Mucosa of rectum (tissue), 2 donors: ENCODE results near the gene IQGAP3.
"Not testable (repeated sequence)": the region's sequence is repeated elsewhere in the genome, so short reads cannot be mapped to it uniquely, and the experiment has no call there.

Experiments used
- H3K27ac ChIP-seq, 2 donors: one replicate each; pipeline ENCODE4 v1.7.0; 2013; ENCODE audit warnings: inconsistent platforms in 2 of 2, low read depth in 2 of 2, low read length in 2 of 2
- H3K27me3 ChIP-seq, 2 donors: one replicate each; pipeline ENCODE4 v1.7.0; 2013; ENCODE audit warnings: low read length in 2 of 2; ENCODE audit not compliant: control insufficient read depth in 2 of 2, insufficient read depth in 2 of 2
- H3K36me3 ChIP-seq, 2 donors: one replicate each; pipeline ENCODE4 v1.7.0; 2013; ENCODE audit warnings: low read length in 2 of 2; ENCODE audit not compliant: control insufficient read depth in 2 of 2, insufficient read depth in 2 of 2
- H3K4me1 ChIP-seq, 2 donors: one replicate each; pipeline ENCODE4 v1.7.0; 2013; ENCODE audit warnings: low read length in 2 of 2, mild to moderate bottlenecking in 1 of 2; ENCODE audit not compliant: control insufficient read depth in 2 of 2, insufficient read depth in 2 of 2
- H3K4me3 ChIP-seq, 2 donors: one replicate each; pipeline ENCODE4 v1.7.0; 2013; ENCODE audit warnings: low read length in 2 of 2
- H3K9ac ChIP-seq, 2 donors: one replicate each; pipeline ENCODE4 v1.7.0; 2013; ENCODE audit warnings: low read length in 2 of 2, low read depth in 1 of 2, mild to moderate bottlenecking in 1 of 2
- H3K9me3 ChIP-seq, 2 donors: one replicate each; pipeline ENCODE4 v1.7.0; 2013; ENCODE audit warnings: low read length in 2 of 2; ENCODE audit not compliant: control insufficient read depth in 2 of 2
- donor health status: healthy.
- donor health status: Normal muscosa, but diverticular disease.

Gene IQGAP3

GRCh38 chr1:156555715-156556114 lies 16.6 kb downstream of the IQGAP3 start:
- H3K9me3 ChIP-seq: no peaks in the 10 kb centered on the region
- no peaks in the 10 kb centered on the region for H3K27me3 ChIP-seq
- H3K27ac ChIP-seq: no peak overlapping the region
- no peak overlapping the region for H3K4me3 ChIP-seq
- H3K9ac ChIP-seq: no peak overlapping the region
- peaks cover 0 to 3% of the 10 kb centered on the region in 2 donors for H3K36me3 ChIP-seq
- no peaks in the 10 kb centered on the region for H3K4me1 ChIP-seq

- Histone ChIP-seq H3K4me1 (no peaks in the 10 kb centered on the region), H3K4me3 (no peak overlapping the region), H3K9ac (no peak overlapping the region), H3K36me3 (peaks cover 0 to 3% of the 10 kb centered on the region in 2 donors), H3K27ac (no peak overlapping the region), H3K27me3 (no peaks in the 10 kb centered on the region), H3K9me3 (no peaks in the 10 kb centered on the region)
These were observed 17.4 kb downstream of the IQGAP3 start for GRCh38 chr1:156554971-156555370.

- Histone ChIP-seq H3K27me3 (no peaks in the 10 kb centered on the region), H3K9ac (no peak overlapping the region), H3K4me3 (no peak overlapping the region), H3K4me1 (no peaks in the 10 kb centered on the region), H3K27ac (no peak overlapping the region), H3K9me3 (no peaks in the 10 kb centered on the region), H3K36me3 (peaks cover 0 to 3% of the 10 kb centered on the region in 2 donors)
These were observed 18.4 kb downstream of the IQGAP3 start for GRCh38 chr1:156553860-156554485.

- H3K27me3 ChIP-seq, H3K4me1 ChIP-seq, H3K9me3 ChIP-seq, H3K27ac ChIP-seq, H3K4me3 ChIP-seq, H3K9ac ChIP-seq, H3K36me3 ChIP-seq: not testable (repeated sequence)
These were observed 19.4 kb downstream of the IQGAP3 start for GRCh38 chr1:156552937-156553336.

- Histone ChIP-seq H3K4me1 (no peaks in the 10 kb centered on the region), H3K27ac (no peak overlapping the region), H3K9ac (no peak overlapping the region), H3K9me3 (no peaks in the 10 kb centered on the region), H3K27me3 (no peaks in the 10 kb centered on the region), H3K36me3 (peaks cover 0 to 3% of the 10 kb centered on the region in 2 donors), H3K4me3 (no peak overlapping the region)
These were observed 19.8 kb downstream of the IQGAP3 start for GRCh38 chr1:156552518-156552917.

- Histone ChIP-seq H3K36me3 (peaks cover 0 to 3% of the 10 kb centered on the region in 2 donors), H3K4me3 (no peak overlapping the region), H3K27ac (no peak overlapping the region), H3K9ac (no peak overlapping the region), H3K9me3 (no peaks in the 10 kb centered on the region), H3K4me1 (no peaks in the 10 kb centered on the region), H3K27me3 (no peaks in the 10 kb centered on the region)
These were observed 20.5 kb downstream of the IQGAP3 start for GRCh38 chr1:156551869-156552268.

GRCh38 chr1:156551066-156551643 lies 21.2 kb downstream of the IQGAP3 start:
- Histone ChIP-seq H3K27me3 (no peaks in the 10 kb centered on the region), H3K27ac (no peak overlapping the region), H3K9ac (no peak overlapping the region), H3K4me1 (no peaks in the 10 kb centered on the region), H3K9me3 (no peaks in the 10 kb centered on the region), H3K4me3 (no peak overlapping the region), H3K36me3 (peaks cover 0 to 2% of the 10 kb centered on the region in 2 donors)

GRCh38 chr1:156550346-156550745 lies 22.0 kb downstream of the IQGAP3 start:
- no peaks in the 10 kb centered on the region for H3K4me1 ChIP-seq
- no peak overlapping the region for H3K4me3 ChIP-seq
- no peak overlapping the region for H3K27ac ChIP-seq
- no peak overlapping the region for H3K9ac ChIP-seq
- H3K27me3 ChIP-seq: no peaks in the 10 kb centered on the region
- no peaks in the 10 kb centered on the region for H3K36me3 ChIP-seq
- no peaks in the 10 kb centered on the region for H3K9me3 ChIP-seq

- no peak overlapping the region for H3K4me3 ChIP-seq
- no peaks in the 10 kb centered on the region for H3K9me3 ChIP-seq
- H3K9ac ChIP-seq: no peak overlapping the region
- H3K36me3 ChIP-seq: no peaks in the 10 kb centered on the region
- H3K27ac ChIP-seq: no peak overlapping the region
- no peaks in the 10 kb centered on the region for H3K4me1 ChIP-seq
- H3K27me3 ChIP-seq: no peaks in the 10 kb centered on the region
These were observed 22.5 kb downstream of the IQGAP3 start for GRCh38 chr1:156549831-156550230.

- Histone ChIP-seq H3K9me3 (no peaks in the 10 kb centered on the region), H3K36me3 (no peaks in the 10 kb centered on the region), H3K27me3 (no peaks in the 10 kb centered on the region), H3K9ac (no peak overlapping the region), H3K27ac (no peak overlapping the region), H3K4me1 (no peaks in the 10 kb centered on the region), H3K4me3 (no peak overlapping the region)
These were observed 23.0 kb downstream of the IQGAP3 start for GRCh38 chr1:156549390-156549789.
